NCI-H2029 treated with DMSO at 0.1 percent for 48 hours (cell line): Measurements from ENCODE around the gene PRSS48.
"Not testable (repeated sequence)": the region's sequence is repeated elsewhere in the genome, so short reads cannot be mapped to it uniquely, and the experiment has no call there.

Source experiments
- DNase-seq: peaks from one replicate; lab custom pipeline; 2025; lab: John Stamatoyannopoulos, UW

The PRSS48 gene

GRCh38 chr4:151318307-151319006, 41.5 kb downstream of the PRSS48 start:
- DNase-seq = no peak

DNA sequence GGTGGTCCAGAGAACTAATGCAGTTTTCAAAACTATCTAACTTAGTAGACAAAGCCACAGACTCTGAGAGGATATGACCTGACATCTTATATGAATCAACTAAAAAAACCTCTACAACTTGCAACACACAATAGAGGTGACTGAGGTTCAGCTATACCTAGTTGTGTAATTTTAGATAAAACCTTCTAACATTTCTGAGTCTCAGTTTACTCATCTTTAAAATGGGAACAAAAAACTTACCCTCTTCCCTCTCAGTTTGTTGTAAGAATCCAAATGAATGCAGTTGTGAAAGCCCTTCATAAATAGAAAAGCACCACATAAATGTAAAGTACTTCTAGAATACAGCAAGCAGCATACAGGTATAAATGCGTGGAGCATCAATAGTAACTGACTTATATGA, 42.5 kb downstream of the PRSS48 start:
- no peak for DNase-seq

DNA sequence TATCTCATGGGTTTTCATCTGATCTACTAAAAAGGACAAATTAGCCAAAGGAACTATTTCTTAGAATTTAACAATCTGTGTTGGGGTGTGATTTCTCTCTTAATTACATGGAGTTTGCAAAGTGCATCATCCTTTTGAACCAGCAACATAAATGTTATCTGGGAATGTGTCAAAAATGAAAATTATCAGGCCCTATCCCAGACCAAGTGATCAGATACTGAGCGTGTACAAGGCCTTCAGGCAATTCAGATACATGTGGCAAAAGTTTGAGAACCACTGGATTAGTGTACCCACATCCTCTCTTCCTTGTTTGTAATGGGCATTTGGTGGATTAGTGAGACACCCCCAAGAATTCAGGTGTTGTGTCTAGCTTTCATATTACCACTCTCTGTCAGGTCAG, 44.6 kb downstream of the PRSS48 start:
- DNase-seq = no peak

DNA sequence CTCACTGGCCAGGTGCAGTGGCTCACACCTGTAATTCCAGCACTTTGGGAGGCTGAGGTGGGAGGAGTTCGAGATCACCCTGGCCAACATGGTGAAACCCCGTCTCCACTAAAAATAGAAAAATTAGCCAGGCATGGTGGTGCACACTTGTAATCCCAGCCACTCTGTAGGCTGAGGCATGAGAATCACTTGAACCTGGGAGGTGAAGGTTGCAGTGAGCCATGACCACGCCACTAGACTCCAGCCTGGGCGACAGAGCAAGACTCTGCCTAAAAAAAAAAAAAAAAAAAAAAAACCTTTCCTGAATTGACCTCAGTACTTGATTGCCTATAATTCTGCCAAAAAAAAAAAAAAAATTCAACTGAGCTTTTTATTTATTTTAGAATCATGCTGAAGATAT, 45.2 kb downstream of the PRSS48 start:
- DNase-seq = not testable (repeated sequence)

DNA sequence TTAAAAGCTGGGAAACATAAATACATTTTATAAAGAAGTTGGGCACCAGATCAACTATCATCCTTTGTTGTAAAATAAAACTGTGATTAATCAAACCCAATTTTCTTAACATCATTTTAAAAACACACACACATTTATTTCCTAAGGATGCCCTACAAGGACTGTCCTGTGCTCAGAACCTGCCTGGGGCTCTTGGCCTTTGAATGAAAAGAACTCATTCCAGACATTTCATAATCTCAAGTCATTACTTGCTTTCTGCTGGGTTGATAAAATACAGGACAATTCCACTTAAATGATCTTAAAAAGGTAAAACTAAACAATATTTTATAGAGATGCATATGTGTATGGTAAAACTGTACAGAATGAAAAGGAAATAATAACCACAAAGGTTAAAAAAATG, 45.6 kb downstream of the PRSS48 start:
- DNase-seq = no peak

- no peak for DNase-seq
Observed at GRCh38 chr4:151323667-151324066, 46.7 kb downstream of the PRSS48 start.

DNA sequence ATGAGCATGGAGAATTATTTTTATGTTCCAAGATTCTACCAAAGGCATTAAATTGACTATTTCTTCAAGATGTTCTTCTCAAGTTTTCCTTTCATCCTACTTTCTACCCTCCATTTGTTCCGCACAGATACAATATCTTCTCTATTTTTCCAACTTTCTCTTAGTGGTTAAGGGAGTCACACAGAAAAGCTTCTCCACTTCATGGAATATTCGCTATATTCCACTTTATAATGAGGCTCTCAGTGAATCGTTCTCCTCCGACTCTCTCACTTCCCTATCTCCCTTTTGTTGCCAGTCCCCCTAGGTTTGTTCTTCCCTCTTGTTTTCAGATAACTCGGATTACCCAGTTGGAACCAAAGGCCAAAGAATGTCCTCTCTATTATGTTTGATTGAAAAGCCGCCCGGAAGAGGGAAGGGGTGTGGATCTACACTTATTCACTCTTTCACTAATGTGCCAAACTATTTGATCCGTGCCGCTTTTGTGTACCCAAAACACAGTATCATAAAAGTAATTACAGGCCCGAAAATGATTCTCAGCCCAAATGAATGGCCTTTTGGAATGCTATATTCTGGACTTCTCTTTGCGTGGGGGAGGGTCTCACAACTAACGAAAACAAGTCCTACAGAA, 47.3 kb downstream of the PRSS48 start:
- DNase-seq = no peak

DNA sequence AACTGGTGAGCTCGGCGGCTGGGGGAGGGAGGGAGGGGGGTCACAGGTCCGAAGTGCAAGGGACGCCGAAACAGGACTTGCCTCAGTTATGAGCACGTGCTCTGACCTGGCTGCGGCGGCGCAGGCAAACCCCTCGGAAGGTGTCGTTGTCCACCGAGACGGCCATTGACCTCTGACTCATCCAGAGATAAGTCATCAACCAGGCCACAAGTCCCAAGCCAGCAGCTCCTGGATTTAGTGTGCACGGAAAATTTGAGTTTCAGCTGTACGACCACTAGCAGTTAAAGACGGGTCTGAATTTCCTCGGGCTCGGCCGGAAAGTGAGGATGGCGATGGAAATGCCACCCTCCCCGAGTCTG, 47.8 kb downstream of the PRSS48 start:
- no peak for DNase-seq

- DNase-seq = peak; percentile 38
Observed at GRCh38 chr4:151325111-151325948, 48.4 kb downstream of the PRSS48 start, which contains the start of gene SH3D19. SH3D19 (minus strand) TSS chr4:151325605; CDS start chr4:151325352, 253 bp downstream.

GRCh38 chr4:151325949-151326246, 48.9 kb downstream of the PRSS48 start:
- no peak for DNase-seq

DNA sequence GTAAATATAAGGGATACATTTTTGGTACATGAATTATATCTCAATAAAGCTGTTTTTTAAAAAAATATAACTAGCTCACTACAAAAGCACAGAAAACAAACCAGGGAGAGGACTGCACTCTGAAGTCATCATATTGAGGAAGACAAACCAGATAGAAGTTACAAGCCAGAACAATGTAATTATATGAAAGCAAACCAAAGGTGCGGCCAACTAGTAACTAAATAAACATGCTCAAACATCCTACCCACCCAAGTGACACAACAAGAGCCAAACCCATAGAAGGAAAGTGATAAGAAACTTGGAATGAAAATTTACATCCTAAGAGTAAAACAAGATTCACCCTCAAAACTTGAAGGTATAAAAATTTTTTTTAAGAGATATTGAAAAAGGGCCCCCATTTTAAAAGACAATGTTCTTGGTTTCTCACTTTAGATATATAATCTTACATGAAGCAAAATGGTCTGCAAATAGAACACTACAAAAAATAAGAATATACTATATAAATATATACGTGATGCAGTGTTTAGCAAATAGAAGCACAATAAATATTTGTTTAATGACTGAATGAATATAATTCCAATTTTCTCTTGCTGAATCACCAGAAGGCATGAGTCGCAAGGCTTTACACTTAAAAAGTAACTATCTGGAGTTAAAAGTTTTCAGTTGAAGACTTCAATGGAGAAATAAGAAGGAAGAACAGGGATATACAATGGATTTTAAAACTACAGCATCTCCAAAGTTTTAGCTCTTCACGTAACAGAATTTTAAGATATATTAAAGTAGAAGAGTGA, 52.5 kb downstream of the PRSS48 start:
- no peak for DNase-seq

DNA sequence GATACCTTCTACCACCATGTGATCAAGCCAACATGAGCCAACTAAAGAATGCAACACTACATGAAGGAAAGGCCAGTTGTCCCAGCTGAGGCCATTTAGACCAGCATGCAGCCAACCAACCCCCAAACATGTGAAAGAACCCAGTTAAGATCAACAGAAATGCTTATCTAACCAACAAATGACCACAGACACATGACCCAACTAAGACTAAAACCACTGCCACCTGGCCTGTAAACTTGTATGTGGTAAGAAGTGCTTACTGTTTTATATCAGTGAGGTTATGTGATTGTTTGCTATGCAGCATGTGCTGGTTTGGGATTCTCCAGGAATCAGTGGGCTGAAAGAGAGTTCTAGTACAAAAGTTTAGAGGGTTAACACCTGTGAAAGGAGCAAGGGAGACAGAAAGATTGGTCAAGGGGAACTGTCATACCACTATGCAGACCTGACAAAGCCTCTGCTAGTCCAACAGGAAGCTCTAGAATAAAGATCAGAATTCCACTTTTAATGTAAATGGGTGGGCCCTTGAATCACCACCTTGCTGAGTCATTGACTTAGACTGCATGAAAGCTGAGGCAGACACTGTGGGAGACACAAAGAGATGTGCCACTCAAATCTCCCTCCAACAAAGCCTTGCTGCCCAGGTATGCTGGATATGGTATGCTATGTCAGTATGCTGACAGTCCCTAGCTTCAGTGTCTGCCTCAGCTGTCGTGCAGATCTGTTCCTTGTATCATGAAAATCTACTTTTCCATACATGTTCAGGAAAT, 54.5 kb downstream of the PRSS48 start:
- no peak for DNase-seq

- DNase-seq = no peak
Observed at GRCh38 chr4:151339467-151339866, 62.5 kb downstream of the PRSS48 start.

GRCh38 chr4:151340751-151341385, 63.9 kb downstream of the PRSS48 start:
- DNase-seq = no peak
